Heart left ventricle (tissue), 13 donors: ENCODE data around the gene TRIM25.

Experiments
- CTCF ChIP-seq, 12 donors: fragments of 200-600 bp; sonication (generic) in 4 of 12; IDR thresholded peaks; one replicate each; pipeline versions ENCODE4 v1.5.0 to v1.8.0; 2018 to 2022; ENCODE audit warnings: antibody characterized with exemption in 12 of 12, mild to moderate bottlenecking in 5 of 12
- POLR2A ChIP-seq, 2 donors: fragments of 450-650 bp; IDR thresholded peaks; one replicate each; pipeline ENCODE4 v1.6.1; 2017; ENCODE audit warnings: antibody characterized with exemption in 2 of 2, mild to moderate bottlenecking in 2 of 2, moderate library complexity in 2 of 2
- donor health status: ischemic (EF 13 %, LVEDD 7.1; RV severe dilation, severe dysfunction).
- donor health status: DM: no; HTN: yes; CAD: no.
- donor health status: DM: no; HTN: no; CAD: no.
- donor health status: ischemic (EF 25% LVEDD 6.9; RV normal size, moderate dysfunction).
- donor health status: ischemic (EF 25% LVEDD 5.7; RV mildly dilated, moderate dysfunction).
- donor health status: ischemic (EF 35%, LVEDD 5.7; RV mildly dilated, moderate dysfunction).
- donor health status: nonischemic (EF 11% LVEDD 7.7; RV severe dilation, severe dysfunction).
- donor health status: DM: yes; HTN: yes; CAD: no.
- donor health status: PGD.
- donor health status: ischemic (EF 29% LVEDD 5.4; RV normal size, mild dysfunction).
- donor health status: nonischemic (EF 23%, LVEDD 6.1; RV moderate dilation, normal function).

DNA sequence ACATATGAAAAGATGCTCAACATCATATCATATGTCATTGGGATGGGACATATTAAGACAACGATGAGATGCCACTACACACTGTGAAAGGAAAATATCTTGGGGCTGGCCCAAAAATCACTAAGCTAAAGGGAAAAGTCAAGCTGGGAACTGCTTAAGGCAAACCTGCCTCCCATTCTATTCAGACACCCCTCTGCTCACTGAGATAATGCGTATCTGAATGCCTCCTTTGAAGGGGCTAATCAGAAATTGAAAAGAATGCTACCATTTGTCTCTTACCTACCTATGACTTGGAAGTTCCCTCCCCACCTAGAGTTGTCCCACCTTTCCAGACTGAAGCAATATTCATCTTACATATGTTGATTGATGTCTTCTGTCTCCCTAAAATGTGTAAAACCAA is 11.2 kb upstream of the TRIM25 start:
- TF ChIP-seq CTCF (IDR thresholded peaks at IDR 0.05) = no peak
- TF ChIP-seq POLR2A (IDR thresholded peaks at IDR 0.05) = no peak
